ENCODE data around the gene CFAP99. TPM values are rescaled to one million over a fixed set of nuclear protein-coding genes. Genes with fewer than 3 reads are reported as not detected.

Gene CFAP99
- total and polyA plus RNA-seq, 2 of the 8 experiments (the other 6 are each of a cell fraction or from before 2014, with no cell fraction given) = not detected

DNA sequence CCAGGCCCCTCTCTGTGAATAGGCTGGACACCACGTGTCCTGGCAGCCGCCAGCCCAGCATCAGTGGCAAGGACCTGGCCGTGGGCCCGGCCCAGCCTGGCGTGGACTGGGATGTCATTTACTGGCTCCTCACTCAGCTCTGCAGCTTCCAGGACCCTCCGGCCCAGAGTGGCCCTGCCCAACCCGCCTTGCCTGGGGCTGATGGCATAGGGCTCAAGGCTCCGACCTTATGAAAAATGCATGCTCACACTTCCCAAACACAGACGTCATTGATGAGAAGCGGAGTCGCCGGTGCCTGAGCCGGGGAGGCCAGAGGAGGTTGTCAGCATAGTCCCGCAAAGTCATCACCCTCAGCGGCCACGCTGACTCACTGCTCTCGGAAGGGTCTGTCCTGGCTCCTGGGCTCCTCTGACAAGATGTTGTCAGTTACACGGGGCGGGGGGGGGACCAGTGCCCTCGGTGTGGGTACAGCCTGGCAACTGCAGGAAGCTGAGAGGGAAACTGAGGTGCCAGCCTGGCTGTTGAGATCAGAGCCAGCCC is 14.3 kb downstream of the CFAP99 start (continued):
- TF ChIP-seq TAF7 (optimal IDR thresholded peaks at IDR 0.05; ENCODE audit: borderline replicate concordance, low read depth, low read length) = no peak
- TF ChIP-seq KDM1A (IDR thresholded peaks at IDR 0.05; ENCODE audit: borderline replicate concordance, low read length) = no peak
- TF ChIP-seq POLR2AphosphoS5 (IDR thresholded peaks at IDR 0.05; ENCODE audit: low read depth, low read length) = no peak
- no peak for TF ChIP-seq SIRT6 (IDR thresholded peaks at IDR 0.05; ENCODE audit: low read length)
- no peak for TF ChIP-seq BRCA1 (IDR thresholded peaks at IDR 0.05; ENCODE audit: low read depth, low read length)
- no peak for TF ChIP-seq RNF2 (IDR thresholded peaks at IDR 0.05; ENCODE audit: borderline replicate concordance, low read depth, low read length, missing control alignments, poor library complexity, severe bottlenecking)

All from H1 (cell line).